DMS53 (cell line): ENCODE data around the gene GNAQ.
A peak's percentile ranks its signal among the peaks of the same experiment; 100 is the strongest.

Experiments used
- DNase-seq: peaks from one replicate; lab custom pipeline; 2025; lab: John Stamatoyannopoulos, UW

Gene GNAQ

DNA sequence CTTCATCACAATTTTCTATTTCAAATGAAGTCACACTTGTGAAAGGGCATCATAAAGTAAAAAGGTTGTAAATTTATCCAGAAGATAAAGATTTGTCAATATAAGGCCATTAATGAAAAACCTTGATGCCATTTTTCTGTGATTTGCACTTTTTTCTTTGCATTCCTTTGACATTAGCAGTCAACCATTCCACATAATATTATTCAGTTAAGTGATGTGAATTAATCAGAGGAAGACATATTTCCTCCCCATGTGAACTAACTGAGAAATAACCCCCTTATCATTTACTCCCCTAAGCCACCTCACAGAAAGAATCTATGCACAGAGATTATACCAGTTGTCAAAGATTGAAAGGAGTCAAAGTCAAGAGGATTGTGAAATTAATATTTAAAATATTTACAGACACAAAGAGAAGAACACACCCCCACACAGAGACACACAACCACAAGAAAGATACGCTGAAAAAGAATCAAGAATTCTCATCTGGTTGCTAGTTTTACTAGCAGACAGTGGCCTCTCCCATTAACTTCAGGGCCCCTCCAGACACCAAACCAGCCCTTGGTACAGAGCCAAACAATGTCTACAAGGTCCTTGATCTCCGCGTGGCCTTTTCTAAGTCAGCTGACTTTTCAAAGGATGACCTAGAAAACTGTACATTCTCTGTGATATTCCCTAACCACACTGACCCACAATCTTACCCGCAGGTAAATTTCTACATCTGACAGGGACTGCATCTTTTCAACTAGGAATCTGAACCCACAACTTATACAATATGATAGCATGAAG, 29.5 kb downstream of the GNAQ start:
- no peak for DNase-seq

DNA sequence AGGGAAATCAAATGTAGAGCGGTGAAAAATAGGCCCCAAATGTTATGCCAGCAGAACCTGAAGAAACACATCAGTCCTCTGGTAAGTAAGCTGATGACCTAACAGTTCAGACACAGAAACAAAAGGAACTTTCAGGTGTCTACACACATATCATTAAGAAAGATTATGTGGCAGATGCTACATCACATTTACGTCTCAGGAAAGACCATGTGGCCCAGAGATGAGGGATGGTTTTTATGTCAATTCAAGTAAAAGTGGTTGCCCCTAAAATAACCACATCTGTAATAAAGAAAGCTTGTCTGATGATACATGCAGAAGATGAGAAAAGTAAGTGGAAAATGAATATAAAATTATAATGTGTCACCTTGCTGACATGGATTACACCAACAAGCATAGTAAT, 31.4 kb downstream of the GNAQ start:
- no peak for DNase-seq

DNA sequence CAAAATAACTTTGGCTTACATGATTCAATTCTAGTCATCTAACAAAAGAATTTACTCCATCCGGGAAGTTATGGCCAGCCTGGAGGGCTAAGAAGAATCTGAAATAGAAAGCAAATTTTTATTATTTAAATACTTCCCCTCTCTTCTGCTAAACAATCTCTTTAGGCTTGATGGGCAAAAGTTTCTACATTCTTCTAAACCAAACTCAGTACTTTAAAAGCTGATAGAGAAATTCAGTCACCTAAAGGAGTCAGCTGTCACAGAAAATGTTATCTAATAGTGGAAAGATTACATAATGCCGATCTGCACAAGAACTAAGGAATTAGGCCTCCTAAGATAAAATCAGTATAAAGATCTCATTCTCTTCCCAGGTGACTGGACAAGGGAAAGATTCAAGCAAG, 32.4 kb downstream of the GNAQ start:
- no peak for DNase-seq

DNA sequence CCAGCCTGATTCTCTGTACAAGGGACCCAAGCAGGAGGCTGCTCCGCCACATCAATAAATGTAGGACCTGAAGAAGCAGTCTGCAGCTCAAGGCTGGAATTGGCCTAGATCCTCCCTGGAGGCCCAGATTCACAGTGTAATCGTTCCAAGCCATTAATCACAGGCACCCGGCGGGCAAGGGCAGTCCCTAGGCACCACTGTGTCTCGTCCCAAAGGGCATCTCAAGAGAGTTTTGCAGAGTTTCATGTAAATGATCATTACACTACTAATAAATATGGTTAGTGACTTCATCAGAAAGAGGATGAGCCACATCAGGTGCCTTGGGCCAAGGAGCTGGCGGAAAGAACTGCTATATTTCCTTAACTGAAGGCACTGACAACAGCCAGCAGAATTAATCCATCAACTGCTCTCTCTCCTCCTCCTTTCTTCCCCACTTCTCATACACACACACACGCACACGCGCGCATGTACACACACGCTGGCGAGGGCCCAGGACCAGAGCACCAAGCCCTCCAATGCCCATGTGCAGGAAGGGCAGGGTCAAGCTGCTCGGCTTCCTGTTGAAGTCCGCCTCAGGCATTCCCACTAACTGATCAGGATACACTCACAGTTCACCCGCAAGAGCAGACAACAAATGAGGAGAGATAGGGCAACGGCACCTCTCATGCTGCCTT, 33.9 kb downstream of the GNAQ start:
- peak; percentile 2 for DNase-seq

DNA sequence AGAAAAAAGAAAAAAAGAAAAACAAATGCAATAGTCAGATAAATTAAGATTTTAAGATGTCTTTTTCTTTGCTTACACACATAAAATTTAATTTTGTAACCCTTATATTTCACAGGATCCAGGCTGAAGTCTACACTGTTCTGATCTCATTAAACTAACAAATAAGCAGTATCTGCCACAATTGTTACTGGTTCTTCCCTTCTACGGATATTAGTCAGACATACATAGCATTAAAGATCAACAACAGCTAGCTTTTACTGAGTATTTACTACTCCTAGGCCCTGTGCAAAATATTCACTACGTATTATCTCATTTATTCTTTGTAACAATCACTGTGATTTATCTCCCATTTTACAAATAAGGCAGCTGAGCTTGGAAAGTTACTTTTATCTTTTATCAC, 34.9 kb downstream of the GNAQ start:
- DNase-seq, result no peak

DNA sequence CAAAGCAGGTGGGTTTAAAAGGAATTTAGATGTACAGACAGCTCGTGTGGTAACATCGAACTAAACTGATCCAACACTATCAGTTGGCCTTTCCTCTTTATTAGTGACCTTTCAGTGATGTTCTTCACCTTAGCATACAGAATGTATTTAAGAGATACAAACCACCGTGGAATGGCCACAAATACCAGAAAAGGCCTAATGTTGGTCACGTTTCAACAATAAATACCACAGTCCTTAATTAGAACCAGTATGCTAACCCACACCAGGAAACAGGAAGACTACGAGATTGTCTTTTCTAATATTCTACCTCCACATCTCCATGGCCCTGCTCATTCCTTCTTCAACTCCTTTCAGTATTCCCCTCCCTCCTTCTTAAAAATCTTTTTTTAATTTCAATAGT, 40.4 kb downstream of the GNAQ start:
- no peak for DNase-seq

DNA sequence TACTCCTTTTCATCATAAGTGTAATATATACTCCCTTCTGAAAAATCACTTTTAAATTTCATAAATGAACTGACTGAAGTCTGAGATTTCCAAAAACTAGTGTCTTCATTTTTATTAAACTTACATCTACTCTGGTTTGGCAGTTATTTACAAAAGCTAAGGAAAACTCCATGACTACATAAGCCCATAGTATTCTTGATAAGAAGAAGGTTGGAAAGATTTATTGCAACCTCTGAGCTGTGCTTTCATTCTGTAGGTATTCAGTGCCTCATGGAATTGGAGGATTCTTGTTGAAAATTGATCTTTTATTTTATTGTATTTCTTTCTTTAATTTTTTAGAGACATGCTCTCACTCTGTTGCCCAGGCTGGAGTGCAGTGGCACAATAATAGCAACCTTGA, 41.7 kb downstream of the GNAQ start:
- no peak for DNase-seq

DNA sequence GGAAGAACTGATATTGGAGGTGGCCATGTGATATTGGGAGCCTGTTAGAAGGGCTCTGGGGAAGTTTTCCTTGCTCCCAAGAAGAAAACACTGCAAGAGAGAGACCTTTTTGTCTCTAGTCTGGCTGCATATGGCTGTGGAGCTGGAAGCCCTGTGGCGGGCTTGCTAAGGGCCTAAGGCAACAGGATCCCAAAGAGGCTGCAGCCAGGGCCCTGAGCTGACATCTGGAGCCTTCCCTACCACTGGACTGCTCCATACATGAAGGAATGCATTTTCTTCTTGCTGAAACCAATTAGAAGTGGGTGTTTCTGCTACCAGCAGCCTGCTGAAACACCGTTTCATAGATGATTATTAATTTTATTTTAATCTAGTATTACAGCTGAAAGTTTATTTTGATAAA, 42.2 kb downstream of the GNAQ start:
- peak; percentile 3 for DNase-seq

DNA sequence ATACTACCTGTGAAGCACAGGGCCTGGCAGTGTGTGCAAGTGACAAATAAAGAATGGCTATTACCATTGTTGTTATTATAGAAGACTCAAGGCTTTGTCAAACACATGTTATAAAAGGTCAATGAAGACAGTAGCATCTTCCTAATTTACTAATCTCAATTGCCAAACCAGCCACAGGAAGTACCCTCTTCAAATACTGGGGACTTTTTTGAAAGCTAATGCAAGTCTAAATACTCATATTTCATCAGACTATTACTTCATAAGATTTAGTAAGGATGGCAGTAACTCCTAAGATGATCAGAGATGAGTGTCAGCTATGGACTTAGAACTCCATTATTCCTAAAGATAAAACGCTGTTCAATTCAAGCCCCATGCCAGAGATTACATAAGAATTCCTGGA, 43.0 kb downstream of the GNAQ start:
- DNase-seq, result no peak

DNA sequence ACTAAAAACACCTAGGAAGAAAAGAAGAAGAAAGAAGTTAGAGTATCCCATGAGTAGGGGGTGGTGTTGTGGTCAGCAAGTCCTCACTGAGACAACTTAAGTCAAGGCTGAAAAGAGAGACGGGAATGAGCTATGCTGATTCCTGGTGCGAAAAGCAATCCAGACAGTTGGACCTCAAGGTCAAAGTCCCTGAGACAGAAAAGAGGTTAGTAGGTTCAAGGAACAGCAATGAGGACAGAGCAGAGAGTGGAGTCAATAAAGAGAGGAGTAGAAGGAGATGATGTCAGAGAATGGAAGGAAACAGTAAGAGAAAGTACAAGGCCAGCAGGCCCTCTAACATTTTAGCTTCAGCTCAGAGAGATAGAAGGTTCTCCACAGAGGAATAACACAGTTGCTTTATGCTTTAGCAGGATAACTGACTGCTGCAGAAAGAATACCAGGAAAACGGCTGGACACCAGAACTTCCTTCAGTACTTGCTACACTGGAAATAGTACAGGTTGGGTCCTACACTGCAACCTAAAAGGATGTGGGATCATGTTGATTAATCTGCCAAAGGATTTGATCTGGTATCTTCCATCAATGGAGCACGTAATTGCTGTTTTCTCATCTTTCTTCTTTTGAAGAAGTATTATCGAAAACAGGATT, 43.6 kb downstream of the GNAQ start:
- DNase-seq, result no peak

DNA sequence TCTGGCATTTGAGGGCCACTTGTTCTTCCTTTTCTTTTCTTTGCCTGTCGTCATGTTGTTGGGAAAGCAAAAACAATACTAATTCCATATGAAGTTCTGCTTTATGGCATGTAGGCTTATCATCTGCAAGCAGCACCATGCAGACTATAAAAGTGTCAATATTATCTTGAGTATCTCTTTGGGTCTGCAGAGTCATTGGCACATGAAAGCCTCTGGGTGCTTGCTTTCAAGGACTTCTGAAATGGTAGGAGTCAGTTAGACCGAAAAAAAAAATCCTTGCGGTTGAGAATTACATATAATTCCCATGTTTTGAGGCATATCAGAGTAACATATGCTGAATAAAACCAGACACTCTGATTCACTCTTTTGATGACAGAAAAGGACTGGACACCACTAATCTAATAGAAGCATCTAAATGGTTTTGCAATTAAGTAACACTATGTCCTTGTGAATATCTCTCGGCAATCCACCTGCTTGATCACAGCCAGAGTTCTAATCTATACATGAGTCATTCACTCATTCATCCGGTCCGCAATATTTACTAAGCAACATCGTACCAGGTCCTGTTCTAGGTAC, 44.4 kb downstream of the GNAQ start:
- DNase-seq, result no peak

DNA sequence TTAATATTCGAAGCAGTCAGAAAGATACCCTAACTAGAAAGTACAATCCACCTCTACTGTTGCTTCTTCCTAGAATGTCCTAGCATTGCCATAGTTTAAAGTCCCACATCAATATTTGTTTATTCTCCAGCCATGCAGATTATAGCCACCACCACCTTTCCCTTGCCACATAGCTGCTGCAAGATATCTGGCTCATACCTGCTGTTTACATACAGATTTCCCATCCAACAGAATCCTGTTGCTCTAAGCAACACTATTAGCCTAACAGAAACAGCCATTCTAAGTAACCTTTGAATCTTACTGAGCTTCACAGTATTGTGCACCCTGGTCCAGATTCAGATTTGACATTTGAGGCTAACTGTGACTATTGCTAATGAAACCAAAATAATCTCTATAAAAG, 45.6 kb downstream of the GNAQ start:
- peak; percentile 16 for DNase-seq

DNA sequence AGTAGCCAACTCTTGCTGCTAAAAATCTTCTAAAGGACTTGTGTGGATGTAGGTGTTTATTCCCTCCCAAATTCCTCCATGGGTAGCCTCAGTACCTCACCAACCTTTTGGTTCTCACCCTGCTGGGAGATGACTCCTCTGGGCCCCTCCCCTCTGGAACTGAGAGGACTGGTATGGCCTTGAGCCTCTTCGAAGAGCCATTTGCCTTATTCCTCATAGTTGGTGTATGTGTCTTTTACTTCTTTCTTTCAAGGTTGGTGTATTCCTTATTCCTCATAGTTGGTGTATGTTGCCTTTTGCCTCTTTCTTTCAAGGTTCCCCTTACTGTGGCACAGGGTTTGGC, 48.3 kb downstream of the GNAQ start:
- no peak for DNase-seq

DNA sequence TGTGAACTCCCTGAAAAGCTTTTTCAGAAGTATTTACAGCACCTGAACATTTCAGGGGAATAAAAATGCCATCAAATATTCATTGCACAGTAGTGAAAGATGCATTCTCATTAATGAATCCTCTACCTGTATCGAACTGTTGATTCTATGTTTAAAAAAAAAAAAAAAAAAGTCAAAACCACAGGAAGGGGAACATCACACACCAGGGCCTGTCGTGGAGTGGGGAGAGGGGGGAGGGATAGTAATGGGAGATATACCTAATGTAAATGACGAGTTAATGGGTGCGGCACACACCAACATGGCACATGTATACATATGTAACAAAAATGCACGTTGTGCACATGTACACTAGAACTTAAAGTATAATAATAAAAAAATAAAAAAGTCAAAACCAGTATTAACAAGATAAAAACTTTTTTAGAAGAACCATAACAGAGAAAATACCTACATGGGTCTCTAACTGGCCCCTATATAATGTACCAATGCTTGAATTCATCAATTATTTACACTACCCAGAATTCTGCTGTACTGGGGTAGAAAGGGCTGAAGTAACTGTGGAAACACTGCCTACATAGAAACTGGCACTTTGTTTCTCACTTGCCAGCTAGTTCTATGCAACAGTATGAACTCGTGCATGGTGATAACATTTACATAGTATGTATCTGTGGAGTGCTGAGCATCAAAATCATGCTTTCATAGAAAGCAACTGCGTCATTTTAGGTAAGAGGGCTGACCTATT, 48.9 kb downstream of the GNAQ start:
- no peak for DNase-seq

DNA sequence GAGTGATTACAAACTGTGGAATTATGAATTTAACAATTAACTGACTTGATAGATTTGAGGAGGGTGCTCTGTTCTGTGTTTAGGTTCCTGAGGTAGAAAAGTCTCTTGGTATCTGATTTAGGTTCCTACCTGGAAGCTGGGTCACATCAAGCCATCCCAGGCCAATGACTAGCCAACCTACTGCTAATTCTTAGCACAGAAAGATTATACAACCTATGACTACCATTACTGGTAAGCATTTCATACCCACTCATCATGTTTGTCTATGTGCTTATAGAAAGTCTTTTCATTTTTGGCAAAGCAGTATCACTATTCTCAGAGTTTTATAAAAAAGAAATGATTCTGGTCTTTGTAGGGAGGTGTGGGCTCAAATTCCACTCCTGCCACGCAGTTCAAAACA, 49.7 kb downstream of the GNAQ start:
- DNase-seq, result no peak

DNA sequence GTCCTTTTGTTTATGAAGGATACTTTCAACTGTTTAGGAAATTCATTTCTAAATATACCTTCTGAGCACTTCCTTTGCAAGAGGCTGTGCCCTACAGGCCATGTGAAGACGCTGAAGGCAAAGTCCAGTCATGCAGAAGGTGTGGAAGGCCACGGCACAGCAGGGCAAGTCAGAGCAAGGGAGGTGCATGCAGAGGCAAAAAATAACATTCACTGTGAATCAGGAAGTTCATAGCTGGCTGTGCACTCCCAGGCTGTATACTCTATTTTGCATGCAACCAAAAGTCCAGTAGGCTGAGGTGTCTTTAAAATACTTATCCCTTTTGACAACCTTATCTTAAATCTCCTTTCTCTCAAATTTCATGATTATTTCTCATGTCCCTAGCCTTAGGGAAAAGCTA, 50.3 kb downstream of the GNAQ start:
- peak; percentile 7 for DNase-seq

DNA sequence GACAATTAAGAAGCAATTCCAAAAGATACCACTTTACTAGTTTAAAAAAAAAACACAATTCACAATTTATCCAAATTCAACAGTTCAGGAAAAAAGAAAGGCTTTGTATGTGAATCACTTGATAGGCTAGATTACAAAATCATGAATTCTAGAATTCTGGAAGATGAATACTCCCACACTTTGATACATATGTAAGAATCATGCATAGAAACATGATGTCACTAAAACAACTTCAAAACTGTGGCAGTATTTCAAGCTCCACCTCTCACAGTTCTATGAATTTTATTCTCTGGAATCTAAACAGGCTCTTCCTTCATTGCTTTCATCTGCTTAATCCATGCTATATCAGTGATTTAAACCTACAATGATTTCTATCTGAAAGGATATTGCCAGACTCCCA, 51.0 kb downstream of the GNAQ start:
- DNase-seq, result no peak

DNA sequence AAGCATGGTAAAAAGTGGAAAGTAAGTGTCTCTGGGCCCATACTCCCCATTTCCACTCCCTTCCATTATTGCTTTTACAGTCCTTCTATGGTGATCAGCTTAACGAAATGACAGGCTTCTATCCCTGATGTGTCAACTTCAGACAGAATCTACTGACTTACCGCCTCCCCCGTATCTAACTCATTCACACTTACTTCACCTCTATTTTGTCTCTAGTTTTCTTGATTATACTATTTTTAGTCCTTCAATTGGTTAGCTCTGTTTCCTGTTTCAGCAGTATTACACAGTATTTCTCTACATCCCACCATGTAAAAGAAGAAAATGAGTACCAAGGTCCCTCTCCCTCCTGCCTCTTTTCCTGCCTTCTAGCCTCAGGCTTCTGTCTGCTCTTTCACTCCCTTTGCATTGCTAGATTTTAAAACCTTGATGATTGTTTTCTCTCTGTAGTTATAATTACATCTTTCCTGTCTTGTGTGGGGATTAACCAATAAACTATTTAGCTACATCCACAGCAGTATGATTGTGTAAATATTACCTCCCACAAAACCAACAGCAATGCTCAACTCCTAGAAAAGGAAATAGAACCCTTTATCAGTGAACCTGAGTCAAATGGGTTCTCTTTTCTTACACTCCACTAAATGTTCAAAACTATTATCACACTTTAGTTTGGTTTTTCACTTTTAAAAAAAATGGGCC, 53.4 kb downstream of the GNAQ start:
- no peak for DNase-seq

DNA sequence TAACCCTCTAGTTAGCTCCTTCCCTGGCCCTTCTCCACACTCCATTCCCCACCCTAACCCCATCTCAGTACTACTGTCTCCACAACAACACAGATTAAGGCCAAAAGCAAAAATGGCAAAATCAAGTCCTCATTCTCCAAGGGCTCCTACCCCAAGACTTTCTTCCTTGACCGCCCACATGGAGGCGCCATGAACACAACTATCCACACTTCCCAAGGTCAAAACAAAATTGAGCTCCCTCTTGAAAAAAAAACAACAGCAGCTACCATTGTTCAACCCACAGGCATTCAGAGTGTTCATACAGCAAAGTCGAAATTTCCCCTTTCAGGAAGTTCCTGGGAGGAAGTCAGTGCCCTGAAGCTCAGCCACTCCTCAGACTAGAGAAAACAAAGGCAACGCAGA, 54.4 kb downstream of the GNAQ start:
- peak; percentile 66 for DNase-seq

DNA sequence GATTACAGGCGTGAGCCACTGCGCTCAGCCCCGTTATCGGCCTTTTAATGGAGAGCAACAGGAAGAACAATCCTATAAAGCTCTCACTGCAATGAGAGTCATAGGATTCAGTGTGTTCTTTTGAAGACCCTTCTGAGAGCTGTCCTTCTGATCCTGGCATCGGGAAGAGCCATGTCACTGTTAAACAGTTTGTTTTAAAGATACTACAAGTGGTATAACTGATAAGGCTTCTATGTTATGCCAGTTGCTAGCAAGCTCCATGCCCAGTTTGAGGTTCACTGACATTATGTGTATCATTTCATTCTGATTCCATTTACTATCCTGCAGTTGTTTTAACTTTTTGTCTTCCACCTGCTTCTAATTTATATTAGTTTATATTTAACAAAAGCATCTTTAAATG, 55.8 kb downstream of the GNAQ start:
- DNase-seq, result no peak

DNA sequence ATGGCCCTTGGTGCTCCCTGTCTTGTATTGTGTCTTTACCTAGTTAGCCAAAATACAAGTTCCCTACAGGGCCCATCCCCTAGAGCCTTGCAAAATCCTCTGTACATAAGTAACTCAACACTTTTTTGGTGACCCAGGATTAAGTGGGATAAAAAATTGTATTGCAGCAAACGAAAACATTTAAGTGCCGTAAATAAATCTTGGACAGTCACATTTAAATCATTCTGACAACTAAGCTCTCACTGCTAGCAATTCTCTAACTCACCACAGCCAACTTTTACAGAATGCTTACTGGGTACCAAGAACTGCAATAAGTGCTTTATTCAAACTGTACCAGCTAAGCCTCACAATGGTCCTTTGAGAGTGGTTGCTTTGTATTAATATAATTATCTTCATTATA, 56.6 kb downstream of the GNAQ start:
- no peak for DNase-seq

DNA sequence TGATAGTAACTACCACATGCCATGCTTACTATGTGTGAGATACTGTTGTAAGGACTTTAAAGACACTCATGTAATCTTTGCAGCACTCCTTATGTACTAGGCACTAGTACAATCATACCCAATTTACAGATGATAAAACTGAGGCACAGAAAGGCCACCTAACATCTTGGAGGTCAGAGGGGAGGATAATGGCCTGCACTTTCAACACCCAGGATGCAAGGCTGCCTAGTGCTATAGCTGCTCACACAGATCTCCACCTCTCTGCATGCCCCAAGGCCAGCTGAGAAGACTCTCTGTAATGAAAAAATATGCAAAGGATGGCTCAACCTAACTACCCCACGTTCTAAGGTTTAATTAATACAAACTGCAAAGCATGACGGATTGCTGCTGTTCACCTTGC, 57.2 kb downstream of the GNAQ start:
- no peak for DNase-seq
